Liver (tissue), 9 donors: ENCODE results near the gene GPR21. TPM values are rescaled to one million over a fixed set of nuclear protein-coding genes. Genes with fewer than 3 reads are reported as not detected.

Experiments used
- DNase-seq: peaks from one replicate; pipeline ENCODE4 v3.0.0-alpha.2; 2017; ENCODE audit warnings: low spot score
- H3K27ac ChIP-seq, 2 donors: one replicate each; pipeline ENCODE4 v1.7.0; 2013; ENCODE audit warnings: inconsistent platforms in 2 of 2, low read length in 2 of 2, control low read depth in 1 of 2, low read depth in 1 of 2, mild to moderate bottlenecking in 1 of 2
- H3K27me3 ChIP-seq, 4 donors: one replicate each; pipeline versions ENCODE4 v1.6.1 to v1.7.0; 2013; ENCODE audit warnings: low read length in 3 of 4, inconsistent platforms in 1 of 4, mild to moderate bottlenecking in 1 of 4, moderate library complexity in 1 of 4; ENCODE audit not compliant: control insufficient read depth in 4 of 4, insufficient read depth in 4 of 4
- H3K36me3 ChIP-seq, 4 donors: one replicate each; pipeline versions ENCODE4 v1.6.1 to v1.7.0; 2013; ENCODE audit warnings: low read length in 3 of 4, mild to moderate bottlenecking in 3 of 4, low read depth in 1 of 4, moderate library complexity in 1 of 4; ENCODE audit not compliant: control insufficient read depth in 4 of 4, insufficient read depth in 3 of 4
- H3K4me1 ChIP-seq, 4 donors: one replicate each; pipeline versions ENCODE4 v1.6.1 to v1.7.0; 2013; ENCODE audit warnings: low read length in 3 of 4, mild to moderate bottlenecking in 3 of 4, moderate library complexity in 1 of 4; ENCODE audit not compliant: control insufficient read depth in 4 of 4, insufficient read depth in 4 of 4
- H3K4me3 ChIP-seq, 3 donors: one replicate each; pipeline versions ENCODE4 v1.6.1 to v1.7.0; 2013; ENCODE audit warnings: low read length in 3 of 3, control low read depth in 1 of 3, low read depth in 1 of 3, mild to moderate bottlenecking in 1 of 3
- H3K9ac ChIP-seq, 2 donors: one replicate each; pipeline ENCODE4 v1.7.0; 2013; ENCODE audit warnings: low read length in 2 of 2, mild to moderate bottlenecking in 2 of 2, moderate library complexity in 2 of 2, control low read depth in 1 of 2, low read depth in 1 of 2
- H3K9me3 ChIP-seq, 4 donors: one replicate each; pipeline versions ENCODE4 v1.6.1 to v1.7.0; 2013; ENCODE audit warnings: low read length in 3 of 4; ENCODE audit not compliant: control insufficient read depth in 4 of 4
- ATF3 ChIP-seq: IDR thresholded peaks from 2 replicates; pipeline ENCODE4 v1.6.1; 2016; ENCODE audit warnings: antibody characterized with exemption
- EGR1 ChIP-seq, 2 donors: IDR thresholded peaks; 2 replicates each; pipeline ENCODE4 v1.6.1; 2016 to 2018; ENCODE audit warnings: antibody characterized with exemption in 2 of 2, low read depth in 2 of 2
- FOXA1 ChIP-seq: IDR thresholded peaks from 2 replicates; pipeline ENCODE4 v1.6.1; 2016; ENCODE audit warnings: antibody characterized with exemption
- FOXA2 ChIP-seq: IDR thresholded peaks from 2 replicates; pipeline ENCODE4 v1.6.1; 2016; ENCODE audit warnings: antibody characterized with exemption
- GABPA ChIP-seq, 2 donors: IDR thresholded peaks in 1 of 2; conservative IDR thresholded peaks in 1 of 2; 2 replicates each; pipeline ENCODE4 v1.6.1; 2016; ENCODE audit warnings: antibody characterized with exemption in 2 of 2, mild to moderate bottlenecking in 1 of 2, moderate library complexity in 1 of 2
- HNF4A ChIP-seq, 2 donors: conservative IDR thresholded peaks; 2 replicates each; pipeline ENCODE4 v1.6.1; 2016; ENCODE audit warnings: antibody characterized with exemption in 2 of 2, mild to moderate bottlenecking in 2 of 2
- HNF4G ChIP-seq: IDR thresholded peaks from 2 replicates; pipeline ENCODE4 v1.6.1; 2016; ENCODE audit warnings: antibody characterized with exemption
- JUND ChIP-seq, 2 donors: IDR thresholded peaks; 2 replicates each; pipeline ENCODE4 v1.6.1; 2016; ENCODE audit warnings: antibody characterized with exemption in 2 of 2
- MAX ChIP-seq: IDR thresholded peaks from 2 replicates; pipeline ENCODE4 v1.6.1; 2016; ENCODE audit warnings: antibody characterized with exemption
- NR2F2 ChIP-seq: IDR thresholded peaks from 2 replicates; pipeline ENCODE4 v1.6.1; 2016; ENCODE audit warnings: antibody characterized with exemption
- RAD21 ChIP-seq, 2 donors: IDR thresholded peaks; 2 replicates each; pipeline ENCODE4 v1.6.1; 2016; ENCODE audit warnings: antibody characterized with exemption in 2 of 2, mild to moderate bottlenecking in 2 of 2
- REST ChIP-seq: IDR thresholded peaks from 2 replicates; pipeline ENCODE4 v1.6.1; 2016; ENCODE audit warnings: antibody characterized with exemption, mild to moderate bottlenecking
- RXRA ChIP-seq, 2 donors: IDR thresholded peaks; 2 replicates each; pipeline ENCODE4 v1.6.1; 2017 to 2018; ENCODE audit warnings: antibody characterized with exemption in 2 of 2, mild to moderate bottlenecking in 1 of 2
- SP1 ChIP-seq: IDR thresholded peaks from 2 replicates; pipeline ENCODE4 v1.6.1; 2018; ENCODE audit warnings: antibody characterized with exemption, mild to moderate bottlenecking
- TAF1 ChIP-seq: conservative IDR thresholded peaks from 2 replicates; pipeline ENCODE4 v1.6.1; 2016; ENCODE audit warnings: antibody characterized with exemption, mild to moderate bottlenecking
- YY1 ChIP-seq: IDR thresholded peaks from 2 replicates; pipeline ENCODE4 v1.6.1; 2016; ENCODE audit warnings: antibody characterized with exemption, mild to moderate bottlenecking
- ZBTB33 ChIP-seq: IDR thresholded peaks from 2 replicates; pipeline ENCODE4 v1.6.1; 2016; ENCODE audit warnings: antibody characterized with exemption
- WGBS: extraction: QIAGEN DNeasy Blood & Tissue Kit; methylation state at CpG from one replicate; pipeline ENCODE4 v1.1.7; 2013; 5-methylcytosine and 5-hydroxymethylcytosine counted together
- polyA plus RNA-seq, 2 donors: library from polyadenylated mRNA; stranded (reverse) in 1 of 2; unstranded in 1 of 2; fragments of 200-250 nt in 1 of 2; fragments of >200 nt in 1 of 2; fragmentation: Nextera tagmentation in 1 of 2; extraction: Ambion mirVana in 1 of 2; gene quantifications; one replicate each; pipeline versions ENCODE4 v1.2.1 to v1.2.3, GENCODE V29; 2013 to 2015
- total RNA-seq, 2 donors: library from RNA; depleted of rRNA; stranded (reverse); fragments of >200 nt; gene quantifications; one replicate each; pipeline ENCODE4 v1.2.3, GENCODE V29; 2014
- donor health status: healthy.
- donor health status: healthy.
- donor health status: healthy.
- donor health status: healthy.
- donor health status: healthy.

Gene GPR21
- total and polyA plus RNA-seq, 4 donors, result 0.07 to 0.67 TPM; not detected in 2

GRCh38 chr9:122988141-122988540 is 45.3 kb upstream of the GPR21 start:
- no peaks in the 10 kb centered on the region for H3K9me3 ChIP-seq
- H3K4me1 ChIP-seq, result no peaks in the 10 kb centered on the region
- H3K4me3 ChIP-seq, result no peak overlapping the region
- TF ChIP-seq MAX (no peak), REST (no peak), EGR1 (IDR thresholded peaks at IDR 0.05; ENCODE audit: low read depth in 2 of 2) (no peak), FOXA1 (no peak), ATF3 (no peak), ZBTB33 (no peak), NR2F2 (no peak), RXRA (IDR thresholded peaks at IDR 0.05) (no peak), HNF4G (no peak), YY1 (no peak), TAF1 (no peak), SP1 (no peak), FOXA2 (no peak), HNF4A (conservative IDR thresholded peaks at IDR 0.05) (no peak), RAD21 (IDR thresholded peaks at IDR 0.05) (no peak), GABPA (IDR thresholded peaks at IDR 0.05 in 1 of 2, conservative IDR thresholded peaks at IDR 0.05 in 1 of 2) (no peak), JUND (IDR thresholded peaks at IDR 0.05) (no peak)
- H3K9ac ChIP-seq, result no peak overlapping the region
- no peak for DNase-seq
- H3K27ac ChIP-seq, result no peak overlapping the region
- 95% methylated on average over 2 of the region's 2 CpGs for WGBS
- peaks cover 5 to 23% (median 18%) of the 10 kb centered on the region in 4 donors for H3K36me3 ChIP-seq
- no peaks in the 10 kb centered on the region for H3K27me3 ChIP-seq

GRCh38 chr9:122988920-122989621 is 44.4 kb upstream of the GPR21 start:
- H3K36me3 ChIP-seq, result peaks cover 5 to 23% (median 18%) of the 10 kb centered on the region in 4 donors
- no peaks in the 10 kb centered on the region for H3K27me3 ChIP-seq
- H3K4me1 ChIP-seq, result no peaks in the 10 kb centered on the region
- TF ChIP-seq RAD21 (IDR thresholded peaks at IDR 0.05), result peak in 1 of 2 donors; percentile 6
- TF ChIP-seq ZBTB33, result no peak
- H3K4me3 ChIP-seq, result no peak overlapping the region
- no peaks in the 10 kb centered on the region for H3K9me3 ChIP-seq
- H3K9ac ChIP-seq, result no peak overlapping the region
- no peak for DNase-seq
- WGBS, result 83% methylated on average over 8 of the region's 8 CpGs
- no peak overlapping the region for H3K27ac ChIP-seq
